ENCODE results near the gene ITGB3. TPM values are rescaled to one million over a fixed set of nuclear protein-coding genes. Genes with fewer than 3 reads are reported as not detected.
A peak's percentile ranks its signal among the peaks of the same experiment; 100 is the strongest.

The ITGB3 gene
- total RNA-seq, 2 donors from 2014 or later, result 0.39 TPM; not detected in 1

DNA sequence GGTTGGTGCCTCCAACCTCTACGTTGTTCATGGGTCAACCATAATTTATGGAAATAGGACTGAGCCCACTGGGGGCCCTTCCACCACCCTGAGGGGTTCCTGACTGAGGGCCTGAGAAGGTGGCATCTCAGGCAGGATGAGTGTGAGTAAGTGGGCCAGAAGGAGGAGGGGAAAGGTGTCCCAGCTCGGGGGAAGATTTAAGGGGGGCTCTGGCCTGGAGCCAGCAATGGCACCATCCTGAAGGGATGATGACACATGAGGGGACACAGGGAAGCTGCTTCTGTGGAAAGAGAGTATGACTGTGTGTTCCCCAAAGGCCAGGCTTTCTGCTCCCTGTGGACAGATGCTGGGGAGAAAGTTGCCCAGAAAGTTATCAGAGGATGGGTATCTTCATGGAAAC lies 25.8 kb upstream of the ITGB3 start:
- Mint-ChIP-seq H3K36me3 (no peaks in the 10 kb centered on the region), H3K9me3 (no peaks in the 10 kb centered on the region), H3K27me3 (peaks cover 0 to 12% of the 10 kb centered on the region in 2 donors), H3K4me3 (no peak overlapping the region), H3K4me1 (ENCODE audit: low read depth in 2 of 2) (peaks cover 13 to 15% of the 10 kb centered on the region in 2 donors), H3K27ac (peak overlapping the region in 1 of 2 donors; percentile 69)
- DNase-seq (ENCODE audit: low spot score) (no peak), ATAC-seq (no peak)

GRCh38 chr17:47229535-47230443 lies 23.8 kb upstream of the ITGB3 start:
- H3K4me1 Mint-ChIP-seq (ENCODE audit: low read depth in 2 of 2), result peaks cover 13 to 15% of the 10 kb centered on the region in 2 donors
- peaks cover 0 to 12% of the 10 kb centered on the region in 2 donors for H3K27me3 Mint-ChIP-seq
- peak; percentile 82 to 87 for ATAC-seq
- H3K27ac Mint-ChIP-seq, result peak overlapping the region; percentile 22 to 67
- no peaks in the 10 kb centered on the region for H3K36me3 Mint-ChIP-seq
- H3K9me3 Mint-ChIP-seq, result no peaks in the 10 kb centered on the region
- peak; percentile 79 for DNase-seq (ENCODE audit: low spot score)
- peak overlapping the region; percentile 50 for H3K4me3 Mint-ChIP-seq

DNA sequence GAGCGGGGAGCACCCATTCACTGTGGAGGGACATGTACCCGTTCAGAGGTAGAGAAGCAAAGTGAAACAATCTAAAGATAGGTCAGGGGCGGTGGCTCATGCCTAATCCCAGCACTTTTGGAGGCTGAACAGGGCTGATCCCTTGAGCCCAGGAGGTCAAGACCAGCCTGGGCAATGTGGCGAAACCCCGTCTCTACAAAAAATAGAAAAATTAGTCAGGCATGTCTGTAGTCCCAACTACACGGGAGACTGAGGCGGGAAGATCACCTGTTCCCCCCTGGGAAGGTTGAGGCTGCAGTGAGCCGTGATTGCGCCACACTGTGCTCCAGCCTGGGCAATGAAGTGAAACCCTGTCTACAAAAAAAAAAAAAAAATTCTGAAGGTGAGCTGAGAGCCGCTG lies 22.8 kb upstream of the ITGB3 start:
- H3K36me3 Mint-ChIP-seq, result no peaks in the 10 kb centered on the region
- no peak for DNase-seq (ENCODE audit: low spot score)
- peak overlapping the region in 1 of 2 donors; percentile 39 for H3K27ac Mint-ChIP-seq
- no peaks in the 10 kb centered on the region for H3K9me3 Mint-ChIP-seq
- H3K4me3 Mint-ChIP-seq, result no peak overlapping the region
- peaks cover 13 to 15% of the 10 kb centered on the region in 2 donors for H3K4me1 Mint-ChIP-seq (ENCODE audit: low read depth in 2 of 2)
- H3K27me3 Mint-ChIP-seq, result peaks cover 0 to 12% of the 10 kb centered on the region in 2 donors
- no peak for ATAC-seq

DNA sequence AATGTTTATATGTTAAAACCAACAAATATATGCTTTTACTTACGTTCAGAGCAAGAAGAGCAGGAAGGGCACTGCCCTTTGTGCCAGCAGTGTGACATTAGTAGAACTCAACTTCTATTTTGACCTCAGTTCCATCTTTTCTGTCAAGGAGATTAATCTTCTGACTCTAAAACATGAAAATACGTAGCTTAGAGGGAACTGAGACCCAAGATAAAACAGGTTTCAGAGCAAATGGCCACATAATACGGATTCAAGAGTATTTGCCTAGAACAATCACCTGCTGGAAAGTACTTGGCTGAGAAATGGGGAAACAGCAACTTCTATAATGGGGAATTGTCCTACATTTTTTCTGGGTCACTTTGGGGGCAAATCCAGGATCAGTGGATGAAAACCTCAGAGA lies 22.3 kb upstream of the ITGB3 start:
- Mint-ChIP-seq H3K4me1 (ENCODE audit: low read depth in 2 of 2) (peaks cover 13 to 15% of the 10 kb centered on the region in 2 donors), H3K9me3 (no peaks in the 10 kb centered on the region), H3K27ac (peak overlapping the region in 1 of 2 donors; percentile 39), H3K36me3 (no peaks in the 10 kb centered on the region), H3K4me3 (no peak overlapping the region), H3K27me3 (peaks cover 0 to 12% of the 10 kb centered on the region in 2 donors)
- no peak for ATAC-seq
- no peak for DNase-seq (ENCODE audit: low spot score)

DNA sequence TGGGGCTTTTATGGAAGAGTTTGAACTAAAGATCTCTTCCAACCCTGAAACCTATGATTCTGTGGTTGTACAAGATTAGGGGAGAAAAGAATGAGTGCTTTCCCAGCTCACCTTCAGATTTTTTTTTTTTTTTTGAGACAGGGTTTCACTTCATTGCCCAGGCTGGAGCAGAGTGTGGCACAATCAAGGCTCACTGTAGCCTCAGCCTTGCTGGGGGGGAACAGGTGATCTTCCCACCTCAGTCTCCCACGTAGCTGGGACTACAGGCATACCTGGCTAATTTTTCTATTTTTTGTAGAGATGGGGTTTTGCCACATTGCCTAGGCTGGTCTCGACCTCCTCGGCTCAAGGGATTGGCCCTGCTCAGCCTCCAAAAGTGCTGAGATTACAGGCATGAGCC lies 21.8 kb upstream of the ITGB3 start:
- ATAC-seq, result no peak
- Mint-ChIP-seq H3K9me3 (no peaks in the 10 kb centered on the region), H3K4me3 (no peak overlapping the region)

DNA sequence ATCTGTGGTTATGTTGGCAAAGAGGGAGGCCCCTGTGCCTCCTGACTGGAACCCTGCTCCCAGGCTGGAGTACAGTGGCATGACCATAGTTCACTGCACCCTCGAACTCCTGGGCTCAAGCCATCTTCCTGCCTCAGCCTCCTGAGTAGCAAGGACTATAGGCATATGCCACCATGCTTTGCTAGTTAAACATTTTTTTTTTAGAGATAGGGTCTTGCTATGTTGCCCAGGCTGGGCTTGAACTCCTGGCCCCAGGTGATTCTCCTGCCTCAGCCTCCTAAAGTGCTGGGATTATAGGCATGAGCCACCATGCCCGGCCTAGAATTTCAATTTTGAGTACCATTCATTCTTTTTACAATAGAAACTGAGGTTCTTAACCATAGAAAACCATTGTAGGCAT lies 21.2 kb upstream of the ITGB3 start:
- H3K36me3 Mint-ChIP-seq, result no peaks in the 10 kb centered on the region
- no peaks in the 10 kb centered on the region for H3K9me3 Mint-ChIP-seq
- no peak for ATAC-seq
- H3K27me3 Mint-ChIP-seq, result peaks cover 0 to 12% of the 10 kb centered on the region in 2 donors
- H3K4me3 Mint-ChIP-seq, result no peak overlapping the region
- H3K27ac Mint-ChIP-seq, result no peak overlapping the region
- H3K4me1 Mint-ChIP-seq (ENCODE audit: low read depth in 2 of 2), result peaks cover 13 to 15% of the 10 kb centered on the region in 2 donors
- no peak for DNase-seq (ENCODE audit: low spot score)

More for the DNA sequence above, 21.8 kb upstream of the ITGB3 start:
- H3K36me3 Mint-ChIP-seq, result no peaks in the 10 kb centered on the region
- H3K4me1 Mint-ChIP-seq (ENCODE audit: low read depth in 2 of 2), result peaks cover 13 to 15% of the 10 kb centered on the region in 2 donors
- no peak overlapping the region for H3K27ac Mint-ChIP-seq
- no peak for DNase-seq (ENCODE audit: low spot score)
- H3K27me3 Mint-ChIP-seq, result peaks cover 0 to 12% of the 10 kb centered on the region in 2 donors

- DNase-seq (ENCODE audit: low spot score) (no peak), ATAC-seq (no peak)
- peaks cover 12% of the 10 kb centered on the region in 2 donors for H3K4me1 Mint-ChIP-seq (ENCODE audit: low read depth in 2 of 2)
- H3K4me3 Mint-ChIP-seq, result no peak overlapping the region
- H3K36me3 Mint-ChIP-seq, result no peaks in the 10 kb centered on the region
- H3K27ac Mint-ChIP-seq, result no peak overlapping the region
- H3K27me3 Mint-ChIP-seq, result peaks cover 0 to 3% of the 10 kb centered on the region in 2 donors
- H3K9me3 Mint-ChIP-seq, result no peaks in the 10 kb centered on the region
Observed at GRCh38 chr17:47235506-47235905, 18.1 kb upstream of the ITGB3 start.

DNA sequence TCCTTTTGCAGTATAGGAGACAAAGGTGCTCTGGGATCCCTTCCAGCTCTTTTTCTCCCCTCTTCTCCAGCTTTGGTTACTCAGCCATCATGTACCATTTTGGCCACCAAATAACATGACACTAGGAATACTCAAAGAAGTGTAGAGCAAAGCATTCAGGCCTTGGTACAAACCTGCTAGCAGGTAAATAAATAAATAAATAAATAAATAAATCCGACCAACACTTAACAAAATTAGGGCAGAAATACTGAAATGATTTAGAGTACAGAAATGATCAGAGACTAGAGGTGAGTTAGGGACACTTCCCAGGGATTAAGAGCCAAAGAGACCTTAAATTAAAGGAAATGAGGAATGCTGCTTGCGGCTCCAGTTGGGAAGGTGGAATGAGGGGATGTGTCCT lies 17.7 kb upstream of the ITGB3 start:
- H3K27ac Mint-ChIP-seq, result no peak overlapping the region
- H3K9me3 Mint-ChIP-seq, result no peaks in the 10 kb centered on the region
- no peak for DNase-seq (ENCODE audit: low spot score)
- H3K36me3 Mint-ChIP-seq, result no peaks in the 10 kb centered on the region
- H3K4me1 Mint-ChIP-seq (ENCODE audit: low read depth in 2 of 2), result peaks cover 13 to 15% of the 10 kb centered on the region in 2 donors
- no peak for ATAC-seq
- H3K27me3 Mint-ChIP-seq, result no peaks in the 10 kb centered on the region
- no peak overlapping the region for H3K4me3 Mint-ChIP-seq

GRCh38 chr17:47237841-47238240 lies 15.8 kb upstream of the ITGB3 start:
- H3K36me3 Mint-ChIP-seq, result no peaks in the 10 kb centered on the region
- ATAC-seq (peak in 1 of 2 donors; percentile 28), DNase-seq (ENCODE audit: low spot score) (no peak)
- peaks cover 13 to 15% of the 10 kb centered on the region in 2 donors for H3K4me1 Mint-ChIP-seq (ENCODE audit: low read depth in 2 of 2)
- H3K27me3 Mint-ChIP-seq, result no peaks in the 10 kb centered on the region
- H3K27ac Mint-ChIP-seq, result no peak overlapping the region
- H3K4me3 Mint-ChIP-seq, result no peak overlapping the region
- H3K9me3 Mint-ChIP-seq, result no peaks in the 10 kb centered on the region

- H3K9me3 Mint-ChIP-seq, result no peaks in the 10 kb centered on the region
- no peak for DNase-seq (ENCODE audit: low spot score)
- no peak overlapping the region for H3K4me3 Mint-ChIP-seq
- H3K36me3 Mint-ChIP-seq, result no peaks in the 10 kb centered on the region
- peaks cover 0 to under 1% of the 10 kb centered on the region in 2 donors for H3K27me3 Mint-ChIP-seq
- H3K4me1 Mint-ChIP-seq (ENCODE audit: low read depth in 2 of 2), result peaks cover 13 to 15% of the 10 kb centered on the region in 2 donors
- peak overlapping the region in 1 of 2 donors; percentile 4 for H3K27ac Mint-ChIP-seq
- ATAC-seq, result no peak
Observed at GRCh38 chr17:47238321-47239010, 15.2 kb upstream of the ITGB3 start.

DNA sequence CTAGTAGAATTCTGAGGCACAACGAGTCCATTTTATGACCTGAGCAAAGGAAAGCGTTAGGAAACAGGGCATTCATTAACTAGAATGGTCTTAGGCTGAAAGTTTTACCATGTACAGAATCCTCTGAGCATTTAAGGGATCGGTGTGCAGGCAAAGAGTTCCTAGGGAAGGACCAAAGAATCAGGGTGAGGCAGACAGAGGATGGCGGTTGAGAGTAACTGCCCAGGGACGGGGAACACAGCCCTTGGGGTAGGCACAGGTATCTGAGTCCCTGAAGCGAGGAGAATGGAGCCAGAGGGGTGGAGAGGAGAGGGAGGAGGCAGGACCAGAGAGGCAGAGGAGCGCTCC lies 14.0 kb upstream of the ITGB3 start:
- Mint-ChIP-seq H3K9me3 (no peaks in the 10 kb centered on the region), H3K27ac (peak overlapping the region in 1 of 2 donors; percentile 4), H3K27me3 (peaks cover 5 to 8% of the 10 kb centered on the region in 2 donors), H3K4me3 (no peak overlapping the region), H3K4me1 (ENCODE audit: low read depth in 2 of 2) (peaks cover 13 to 15% of the 10 kb centered on the region in 2 donors), H3K36me3 (no peaks in the 10 kb centered on the region)
- DNase-seq (ENCODE audit: low spot score), result no peak
- no peak for ATAC-seq

DNA sequence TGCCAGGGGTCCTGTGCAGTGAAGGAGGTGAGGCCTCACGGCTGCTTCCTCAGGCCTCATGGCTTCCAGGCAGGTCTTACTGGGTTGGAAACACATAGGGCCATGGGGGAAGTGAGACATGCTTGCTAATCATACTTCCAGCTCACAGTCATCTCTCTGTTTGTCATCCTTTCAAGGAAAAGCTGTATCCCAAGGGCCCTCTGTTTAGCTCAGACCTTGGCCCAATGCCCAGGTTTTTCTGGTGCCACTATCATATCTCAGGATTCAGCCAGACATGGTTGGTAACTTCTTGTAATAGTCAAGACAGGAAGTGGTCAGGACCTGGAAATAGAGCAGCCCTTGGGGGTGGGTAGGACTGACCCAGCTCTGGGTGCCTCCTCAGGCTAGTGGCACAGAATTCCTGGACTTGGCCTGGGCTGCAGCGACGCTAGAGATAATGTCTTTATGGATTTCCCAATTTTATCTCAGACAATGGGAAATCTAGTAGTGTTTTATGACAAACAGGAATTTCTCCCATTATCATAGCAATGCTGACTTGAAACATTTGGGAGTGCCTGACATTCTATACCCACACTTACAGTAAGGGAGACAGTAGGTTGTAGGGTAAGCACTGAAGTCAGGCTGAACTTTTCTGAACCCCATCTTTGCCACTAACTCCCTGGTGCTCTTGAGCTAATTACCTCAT lies 13.5 kb upstream of the ITGB3 start:
- Mint-ChIP-seq H3K27me3 (peaks cover 7 to 11% of the 10 kb centered on the region in 2 donors), H3K27ac (peak overlapping the region in 1 of 2 donors; percentile 33)
- peak; percentile 50 to 63 for ATAC-seq

DNA sequence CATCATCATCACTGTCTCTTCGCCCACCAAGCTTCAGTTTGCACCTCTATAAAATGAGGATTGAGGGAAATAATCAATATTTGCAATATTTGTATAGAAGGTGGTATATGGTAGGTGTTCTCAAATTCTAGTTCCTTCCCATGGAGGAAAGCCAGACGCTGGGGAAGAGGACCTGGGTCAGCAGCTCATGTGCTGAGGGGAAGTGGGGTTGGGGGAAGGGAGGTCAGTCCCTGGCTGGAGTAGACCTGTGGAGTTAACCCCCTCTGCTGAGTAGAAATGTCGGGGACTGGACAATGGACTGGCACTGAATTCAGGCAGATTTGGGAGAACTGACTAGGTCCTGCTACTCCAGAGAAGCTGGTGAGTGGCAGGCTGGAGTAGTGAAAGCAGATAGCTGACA lies 12.8 kb upstream of the ITGB3 start:
- Mint-ChIP-seq H3K27me3 (peaks cover 9 to 18% of the 10 kb centered on the region in 2 donors), H3K27ac (peak overlapping the region in 1 of 2 donors; percentile 33), H3K4me3 (no peak overlapping the region), H3K4me1 (ENCODE audit: low read depth in 2 of 2) (peaks cover 13 to 15% of the 10 kb centered on the region in 2 donors), H3K9me3 (no peaks in the 10 kb centered on the region), H3K36me3 (no peaks in the 10 kb centered on the region)
- no peak for ATAC-seq
- no peak for DNase-seq (ENCODE audit: low spot score)

More for the DNA sequence above, 13.5 kb upstream of the ITGB3 start:
- Mint-ChIP-seq H3K4me1 (ENCODE audit: low read depth in 2 of 2) (peaks cover 13 to 15% of the 10 kb centered on the region in 2 donors), H3K4me3 (no peak overlapping the region), H3K36me3 (no peaks in the 10 kb centered on the region), H3K9me3 (no peaks in the 10 kb centered on the region)
- DNase-seq (ENCODE audit: low spot score), result no peak

Data from natural killer cell treated with Interleukin-12 subunit alpha and Interleukin-12 subunit beta and Interleukin-15 and Interleukin-18, amount 100 ng/mL, for 72 hours (primary cell).